ENCODE measurements around the gene AGAP1.
A peak's percentile ranks its signal among the peaks of the same experiment; 100 is the strongest.

The AGAP1 gene

GRCh38 chr2:235727891-235728799 lies 234.3 kb downstream of the AGAP1 start:
- H3K27ac ChIP-seq: no peak overlapping the region
- TF ChIP-seq CTCF (conservative IDR thresholded peaks at IDR 0.05): no peak

- TF ChIP-seq CTCF (conservative IDR thresholded peaks at IDR 0.05): no peak
- no peak overlapping the region for H3K27ac ChIP-seq
Measured at GRCh38 chr2:235728800-235729556, 235.1 kb downstream of the AGAP1 start.

GRCh38 chr2:235729557-235729947 lies 235.7 kb downstream of the AGAP1 start:
- no peak for TF ChIP-seq CTCF (conservative IDR thresholded peaks at IDR 0.05)
- no peak overlapping the region for H3K27ac ChIP-seq

- no peak for TF ChIP-seq CTCF (conservative IDR thresholded peaks at IDR 0.05)
Measured at GRCh38 chr2:235730115-235730514, 236.3 kb downstream of the AGAP1 start.

GRCh38 chr2:235733761-235734160 lies 239.9 kb downstream of the AGAP1 start:
- TF ChIP-seq CTCF (conservative IDR thresholded peaks at IDR 0.05): no peak

More at GRCh38 chr2:235730115-235730514, 236.3 kb downstream of the AGAP1 start:
- no peak overlapping the region for H3K27ac ChIP-seq

GRCh38 chr2:235734168-235734567 lies 240.3 kb downstream of the AGAP1 start:
- no peak for TF ChIP-seq CTCF (conservative IDR thresholded peaks at IDR 0.05)
- peak overlapping the region; percentile 45; the same call in 1 of the 2 replicates for H3K27ac ChIP-seq

More at GRCh38 chr2:235733761-235734160, 239.9 kb downstream of the AGAP1 start:
- H3K27ac ChIP-seq: peak overlapping the region; percentile 45

- TF ChIP-seq CTCF (conservative IDR thresholded peaks at IDR 0.05): no peak
- no peak overlapping the region; the same call in 1 of the 2 replicates for H3K27ac ChIP-seq
Measured at GRCh38 chr2:235734688-235735231, 240.9 kb downstream of the AGAP1 start.

Measured in VCaP (cell line).